ENCODE data around the gene YPEL1. TPM values are rescaled to one million over a fixed set of nuclear protein-coding genes. Genes with fewer than 3 reads are reported as not detected.

The YPEL1 gene
- total and polyA plus RNA-seq, 2 donors (not counting 1 experiment from before 2014, with no cell fraction given): 14.9 to 17.0 TPM

GRCh38 chr22:21739828-21740377, 4.3 kb upstream of the YPEL1 start:
- no peaks in the 10 kb centered on the region for H3K36me3 ChIP-seq (replicated peaks in 1 of 2; ENCODE audit: control extremely low read depth in 1 of 2, control insufficient read depth in 1 of 2, extremely low read depth in 1 of 2, insufficient read depth in 2 of 2, low read length in 1 of 2)
- DNase-seq (no peak), ATAC-seq (ENCODE audit: low read depth) (no peak)
- H3K27me3 Mint-ChIP-seq: no peaks in the 10 kb centered on the region
- H3K4me3 ChIP-seq (ENCODE audit: control extremely low read depth in 1 of 5, extremely low read depth in 1 of 5, insufficient read depth in 1 of 5, low read depth in 2 of 5, low read length in 4 of 5): no peak overlapping the region
- CTCF ChIA-PET: interaction anchor here (0.5 kb wide), 1 partner anchor 54 kb away, joined by 3 read pairs; no protein-coding TSS in a partner anchor
- H3K79me2 ChIP-seq (ENCODE audit: control insufficient read depth, insufficient read depth, low read length): no peaks in the 10 kb centered on the region
- intact Hi-C loops (cut with micrococcal nuclease): loop anchor here (5.0 kb wide), 1 partner anchor 883 kb away; the partner anchor contains the start of genes PI4KA and SNAP29
- H3K4me2 ChIP-seq (replicated peaks; ENCODE audit: low read depth, low read length, poor library complexity, severe bottlenecking): no peak overlapping the region
- TF ChIP-seq EZH2 (IDR thresholded peaks at IDR 0.05; ENCODE audit: borderline replicate concordance, insufficient read depth, low read depth, low read length, poor library complexity, severe bottlenecking): no peak
- no peak for TF ChIP-seq CTCF (IDR thresholded peaks at IDR 0.05)
- peaks cover 10% of the 10 kb centered on the region for H3K4me1 Mint-ChIP-seq
- H3K9me3 ChIP-seq (ENCODE audit: control extremely low read depth in 1 of 3, control insufficient read depth in 2 of 3, insufficient read depth in 1 of 3, low read length in 2 of 3): no peaks in the 10 kb centered on the region
- H3K27ac Mint-ChIP-seq: no peak overlapping the region
- H3K4me3 Mint-ChIP-seq: no peak overlapping the region
- POLR2A ChIA-PET: no interaction called here
- WGBS (ENCODE audit: insufficient coverage): 98% methylated on average over 3 of the region's 5 CpGs
- no peak overlapping the region for H3K27ac ChIP-seq (ENCODE audit: low read length in 2 of 2)
- no peak overlapping the region for H2AFZ ChIP-seq (ENCODE audit: insufficient read depth, low read depth, low read length, poor library complexity, severe bottlenecking)
- no peak overlapping the region for H3K9ac ChIP-seq (ENCODE audit: low read length)
- peaks cover 4 to 14% of the 10 kb centered on the region in 2 donors for H3K4me1 ChIP-seq (ENCODE audit: control insufficient read depth in 2 of 2, insufficient read depth in 2 of 2, low read length in 2 of 2)
- no peaks in the 10 kb centered on the region for H4K20me1 ChIP-seq (ENCODE audit: control insufficient read depth, insufficient read depth, low read length, poor library complexity, severe bottlenecking)
- H3K9me3 Mint-ChIP-seq (ENCODE audit: insufficient read depth): no peaks in the 10 kb centered on the region
- H3K27me3 ChIP-seq (replicated peaks in 1 of 4; ENCODE audit: control extremely low read depth in 1 of 4, control insufficient read depth in 3 of 4, insufficient read depth in 4 of 4, low read length in 3 of 4): no peaks in the 10 kb centered on the region

DNA sequence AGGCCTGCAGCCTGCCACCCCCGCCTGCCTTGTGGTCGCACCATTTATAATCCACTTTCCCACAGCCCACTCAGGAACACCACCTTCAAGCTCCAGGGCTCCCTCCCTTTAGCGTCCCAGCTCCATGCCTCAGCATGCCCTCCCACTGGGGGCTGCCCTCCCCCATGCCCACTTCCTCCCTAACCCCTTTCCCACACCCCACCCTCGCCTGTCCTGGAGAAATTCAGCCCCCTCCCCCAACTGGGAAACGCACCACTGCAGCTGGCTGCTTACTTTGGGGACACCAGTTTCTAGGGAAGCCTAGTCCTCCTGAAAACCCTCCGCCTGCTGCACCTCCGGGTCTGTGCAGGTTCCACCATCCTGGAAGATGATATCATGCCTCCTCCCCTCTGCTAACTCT, 3.4 kb upstream of the YPEL1 start:
- intact Hi-C loops (cut with micrococcal nuclease): loop anchor here (5.0 kb wide), 1 partner anchor 882 kb away; the partner anchor contains the start of genes PI4KA and SNAP29

More for the DNA sequence above, 3.4 kb upstream of the YPEL1 start:
- no peak overlapping the region for H3K27ac ChIP-seq (ENCODE audit: low read length in 2 of 2)
- no peak overlapping the region for H3K27ac Mint-ChIP-seq
- DNase-seq (no peak), ATAC-seq (ENCODE audit: low read depth) (no peak)
- 69% methylated on average over 7 of the region's 7 CpGs for WGBS (ENCODE audit: insufficient coverage)
- no peaks in the 10 kb centered on the region for H4K20me1 ChIP-seq (ENCODE audit: control insufficient read depth, insufficient read depth, low read length, poor library complexity, severe bottlenecking)
- POLR2A ChIA-PET: no interaction called here
- no peak overlapping the region for H3K4me2 ChIP-seq (replicated peaks; ENCODE audit: low read depth, low read length, poor library complexity, severe bottlenecking)
- no peak overlapping the region for H3K9ac ChIP-seq (ENCODE audit: low read length)
- no peaks in the 10 kb centered on the region for H3K27me3 ChIP-seq (replicated peaks in 1 of 4; ENCODE audit: control extremely low read depth in 1 of 4, control insufficient read depth in 3 of 4, insufficient read depth in 4 of 4, low read length in 3 of 4)
- H3K4me3 Mint-ChIP-seq: no peak overlapping the region
- H3K9me3 Mint-ChIP-seq (ENCODE audit: insufficient read depth): no peaks in the 10 kb centered on the region
- H3K36me3 ChIP-seq (replicated peaks in 1 of 2; ENCODE audit: control extremely low read depth in 1 of 2, control insufficient read depth in 1 of 2, extremely low read depth in 1 of 2, insufficient read depth in 2 of 2, low read length in 1 of 2): no peaks in the 10 kb centered on the region
- CTCF ChIA-PET: no interaction called here
- H3K9me3 ChIP-seq (ENCODE audit: control extremely low read depth in 1 of 3, control insufficient read depth in 2 of 3, insufficient read depth in 1 of 3, low read length in 2 of 3): no peaks in the 10 kb centered on the region
- TF ChIP-seq CTCF (IDR thresholded peaks at IDR 0.05): no peak
- TF ChIP-seq EZH2 (IDR thresholded peaks at IDR 0.05; ENCODE audit: borderline replicate concordance, insufficient read depth, low read depth, low read length, poor library complexity, severe bottlenecking): no peak
- peaks cover 7% of the 10 kb centered on the region for H3K79me2 ChIP-seq (ENCODE audit: control insufficient read depth, insufficient read depth, low read length)
- no peak overlapping the region for H3K4me3 ChIP-seq (ENCODE audit: control extremely low read depth in 1 of 5, extremely low read depth in 1 of 5, insufficient read depth in 1 of 5, low read depth in 2 of 5, low read length in 4 of 5)
- peaks cover 12 to 24% of the 10 kb centered on the region in 2 donors for H3K4me1 ChIP-seq (ENCODE audit: control insufficient read depth in 2 of 2, insufficient read depth in 2 of 2, low read length in 2 of 2)
- H2AFZ ChIP-seq (ENCODE audit: insufficient read depth, low read depth, low read length, poor library complexity, severe bottlenecking): no peak overlapping the region
- H3K27me3 Mint-ChIP-seq: no peaks in the 10 kb centered on the region
- H3K4me1 Mint-ChIP-seq: peaks cover 19% of the 10 kb centered on the region

Data from B cell (primary cell).